Urinary bladder (tissue), 4 donors: Measurements from ENCODE around the gene OSBPL1A. TPM values are rescaled to one million over a fixed set of nuclear protein-coding genes. Genes with fewer than 3 reads are reported as not detected.
A peak's percentile ranks its signal among the peaks of the same experiment; 100 is the strongest.

Source experiments
- DNase-seq: peaks from one replicate; pipeline ENCODE4 v3.0.0-alpha.2; 2015; ENCODE audit errors: extremely low spot score
- H3K27ac ChIP-seq: one replicate; pipeline ENCODE4 v1.5.1; 2013; ENCODE audit warnings: low read depth, mild to moderate bottlenecking, moderate library complexity
- H3K36me3 ChIP-seq: one replicate; pipeline ENCODE4 v1.6.1; 2013; ENCODE audit warnings: mild to moderate bottlenecking, moderate library complexity; ENCODE audit not compliant: insufficient read depth
- H3K4me1 ChIP-seq: one replicate; pipeline ENCODE4 v1.6.1; 2013; ENCODE audit warnings: mild to moderate bottlenecking, moderate library complexity; ENCODE audit not compliant: insufficient read depth
- H3K4me3 ChIP-seq: one replicate; pipeline ENCODE4 v1.5.1; 2013; ENCODE audit warnings: low read depth, low read length
- WGBS: extraction: QIAGEN DNeasy Blood & Tissue Kit; methylation state at CpG from one replicate; pipeline ENCODE4 v1.1.7; 2013; 5-methylcytosine and 5-hydroxymethylcytosine counted together
- polyA plus RNA-seq: library from polyadenylated mRNA; stranded (reverse); fragments of 200-250 nt; gene quantifications from one replicate; pipeline ENCODE4 v1.2.3, GENCODE V29; 2013
- total RNA-seq: library from RNA; depleted of rRNA; stranded (reverse); fragments of >200 nt; gene quantifications from one replicate; pipeline ENCODE4 v1.2.3, GENCODE V29; 2014
- donor health status: healthy with polysubstance abuse.
- donor health status: healthy.

The OSBPL1A gene
- total and polyA plus RNA-seq, 2 donors, result 46.6 to 53.3 TPM

GRCh38 chr18:24278591-24278990, 119.0 kb downstream of the OSBPL1A start:
- Histone ChIP-seq H3K4me3 (no peak overlapping the region), H3K36me3 (no peaks in the 10 kb centered on the region), H3K27ac (no peak overlapping the region), H3K4me1 (no peaks in the 10 kb centered on the region)
- no peak for DNase-seq
- WGBS, result 95% methylated on average over 3 of the region's 3 CpGs

- no peaks in the 10 kb centered on the region for H3K4me1 ChIP-seq
- WGBS, result 85% methylated on average over 4 of the region's 4 CpGs
Observed at GRCh38 chr18:24277516-24278195, 120.0 kb downstream of the OSBPL1A start.

GRCh38 chr18:24276994-24277393, 120.6 kb downstream of the OSBPL1A start:
- no peak for DNase-seq
- H3K27ac ChIP-seq, result no peak overlapping the region
- H3K36me3 ChIP-seq, result no peaks in the 10 kb centered on the region
- H3K4me1 ChIP-seq, result no peaks in the 10 kb centered on the region
- H3K4me3 ChIP-seq, result no peak overlapping the region

More at GRCh38 chr18:24277516-24278195, 120.0 kb downstream of the OSBPL1A start:
- Histone ChIP-seq H3K36me3 (no peaks in the 10 kb centered on the region), H3K27ac (no peak overlapping the region), H3K4me3 (no peak overlapping the region)
- no peak for DNase-seq

- H3K27ac ChIP-seq, result no peak overlapping the region
- no peak for DNase-seq
- H3K36me3 ChIP-seq, result no peaks in the 10 kb centered on the region
- no peak overlapping the region for H3K4me3 ChIP-seq
- no peaks in the 10 kb centered on the region for H3K4me1 ChIP-seq
- 85% methylated on average over 3 of the region's 3 CpGs for WGBS
Observed at GRCh38 chr18:24274837-24275236, 122.8 kb downstream of the OSBPL1A start.

- Histone ChIP-seq H3K27ac (no peak overlapping the region), H3K4me3 (no peak overlapping the region), H3K4me1 (no peaks in the 10 kb centered on the region), H3K36me3 (no peaks in the 10 kb centered on the region)
- WGBS, result 92% methylated on average over 2 of the region's 2 CpGs
- no peak for DNase-seq
Observed at GRCh38 chr18:24273596-24273995, 124.0 kb downstream of the OSBPL1A start.

GRCh38 chr18:24272229-24272525, 125.4 kb downstream of the OSBPL1A start:
- H3K4me3 ChIP-seq, result peak overlapping the region; percentile 88
- no peaks in the 10 kb centered on the region for H3K36me3 ChIP-seq
- DNase-seq, result peak; percentile 18
- H3K27ac ChIP-seq, result peak overlapping the region; percentile 91
- 2% methylated on average over 9 of the region's 9 CpGs for WGBS
- no peaks in the 10 kb centered on the region for H3K4me1 ChIP-seq

GRCh38 chr18:24271381-24272228, 126.0 kb downstream of the OSBPL1A start:
- H3K27ac ChIP-seq, result peak overlapping the region; percentile 91
- no peaks in the 10 kb centered on the region for H3K36me3 ChIP-seq
- under 1% methylated on average over 96 of the region's 96 CpGs for WGBS
- DNase-seq, result peak; percentile 41
- peak overlapping the region; percentile 88 for H3K4me3 ChIP-seq
- no peaks in the 10 kb centered on the region for H3K4me1 ChIP-seq

GRCh38 chr18:24270937-24271380, 126.7 kb downstream of the OSBPL1A start:
- peak overlapping the region; percentile 91 for H3K27ac ChIP-seq
- 10% methylated on average over 9 of the region's 9 CpGs for WGBS
- no peaks in the 10 kb centered on the region for H3K4me1 ChIP-seq
- peak; percentile 11 for DNase-seq
- H3K4me3 ChIP-seq, result peak overlapping the region; percentile 88
- H3K36me3 ChIP-seq, result no peaks in the 10 kb centered on the region

GRCh38 chr18:24270358-24270936, 127.2 kb downstream of the OSBPL1A start:
- H3K4me3 ChIP-seq, result peak overlapping the region; percentile 88
- H3K36me3 ChIP-seq, result no peaks in the 10 kb centered on the region
- no peak for DNase-seq
- 13% methylated on average over 4 of the region's 4 CpGs for WGBS
- no peaks in the 10 kb centered on the region for H3K4me1 ChIP-seq
- H3K27ac ChIP-seq, result no peak overlapping the region

GRCh38 chr18:24268784-24269550, 128.7 kb downstream of the OSBPL1A start:
- WGBS, result 69% methylated on average over 10 of the region's 10 CpGs
- Histone ChIP-seq H3K27ac (no peak overlapping the region), H3K36me3 (no peaks in the 10 kb centered on the region), H3K4me3 (no peak overlapping the region), H3K4me1 (no peaks in the 10 kb centered on the region)
- DNase-seq, result no peak

- no peak for DNase-seq
- WGBS, result 96% methylated on average over 1 of the region's 1 CpG
- Histone ChIP-seq H3K36me3 (no peaks in the 10 kb centered on the region), H3K4me1 (no peaks in the 10 kb centered on the region), H3K4me3 (no peak overlapping the region), H3K27ac (no peak overlapping the region)
Observed at GRCh38 chr18:24267878-24268277, 129.7 kb downstream of the OSBPL1A start.

- 62% methylated on average over 1 of the region's 1 CpG for WGBS
- no peak overlapping the region for H3K27ac ChIP-seq
- no peak for DNase-seq
- no peak overlapping the region for H3K4me3 ChIP-seq
- H3K4me1 ChIP-seq, result no peaks in the 10 kb centered on the region
- H3K36me3 ChIP-seq, result no peaks in the 10 kb centered on the region
Observed at GRCh38 chr18:24266131-24266530, 131.5 kb downstream of the OSBPL1A start.

- WGBS, result 75% methylated on average over 4 of the region's 4 CpGs
- no peak for DNase-seq
- Histone ChIP-seq H3K4me3 (no peak overlapping the region), H3K36me3 (no peaks in the 10 kb centered on the region), H3K4me1 (no peaks in the 10 kb centered on the region), H3K27ac (no peak overlapping the region)
Observed at GRCh38 chr18:24265502-24266064, 132.0 kb downstream of the OSBPL1A start.
